NCI-H524 (cell line): ENCODE results near the gene IL19.

Experiments
- DNase-seq, 2 experiments: peaks; one replicate each; lab custom pipeline; 2025; lab: John Stamatoyannopoulos, UW

Gene IL19

GRCh38 chr1:206863266-206863665 lies 92.7 kb downstream of the IL19 start:
- DNase-seq: no peak

GRCh38 chr1:206864939-206865671 lies 94.5 kb downstream of the IL19 start, which contains the start of gene IL20:
TSS of gene IL20 (plus strand) at chr1:206865623. CDS start at chr1:206865853, 230 bp downstream.
- DNase-seq: peak; percentile 45 to 52

- no peak for DNase-seq
These were observed 95.5 kb downstream of the IL19 start for GRCh38 chr1:206866062-206866461.

GRCh38 chr1:206867239-206867638 lies 96.7 kb downstream of the IL19 start:
- no peak for DNase-seq

- DNase-seq: no peak
These were observed 97.1 kb downstream of the IL19 start for GRCh38 chr1:206867716-206868115.

GRCh38 chr1:206868264-206868663 lies 97.7 kb downstream of the IL19 start:
- no peak for DNase-seq

GRCh38 chr1:206872139-206872538 lies 101.6 kb downstream of the IL19 start:
- DNase-seq: no peak

- no peak for DNase-seq
These were observed 103.1 kb downstream of the IL19 start for GRCh38 chr1:206873603-206874188.

GRCh38 chr1:206875752-206876377 lies 105.3 kb downstream of the IL19 start:
- no peak for DNase-seq

GRCh38 chr1:206878456-206878855 lies 107.9 kb downstream of the IL19 start:
- no peak for DNase-seq

GRCh38 chr1:206880314-206880713 lies 109.7 kb downstream of the IL19 start:
- DNase-seq: no peak

GRCh38 chr1:206882555-206882954 lies 112.0 kb downstream of the IL19 start:
- no peak for DNase-seq

- no peak for DNase-seq
These were observed 112.6 kb downstream of the IL19 start for GRCh38 chr1:206883160-206883559.

GRCh38 chr1:206883876-206884275 lies 113.3 kb downstream of the IL19 start:
- DNase-seq: no peak

GRCh38 chr1:206885341-206886060 lies 114.9 kb downstream of the IL19 start:
- DNase-seq: no peak

GRCh38 chr1:206886831-206887230 lies 116.3 kb downstream of the IL19 start:
- no peak for DNase-seq

GRCh38 chr1:206887701-206888100 lies 117.1 kb downstream of the IL19 start:
- no peak for DNase-seq

GRCh38 chr1:206890125-206891060 lies 119.8 kb downstream of the IL19 start:
- no peak for DNase-seq

GRCh38 chr1:206891412-206891811 lies 120.8 kb downstream of the IL19 start:
- DNase-seq: no peak
